MM.1S (cell line): ENCODE results near the gene HORMAD1.

Source experiments
- EZH2 ChIP-seq: fragments of 300-600 bp; sonication (generic); optimal IDR thresholded peaks from 2 replicates; pipeline ENCODE3; 2017; ENCODE audit warnings: low read depth, mild to moderate bottlenecking, antibody characterized with exemption, low read length, mixed read lengths
- TF ChIP-seq, protein P1 (sequence below): fragments of 300-600 bp; sonication (generic); IDR thresholded peaks from 2 replicates; pipeline ENCODE4 v1.5.1; 2016; ENCODE audit warnings: antibody characterized with exemption, low read length, mixed read lengths

DNA sequence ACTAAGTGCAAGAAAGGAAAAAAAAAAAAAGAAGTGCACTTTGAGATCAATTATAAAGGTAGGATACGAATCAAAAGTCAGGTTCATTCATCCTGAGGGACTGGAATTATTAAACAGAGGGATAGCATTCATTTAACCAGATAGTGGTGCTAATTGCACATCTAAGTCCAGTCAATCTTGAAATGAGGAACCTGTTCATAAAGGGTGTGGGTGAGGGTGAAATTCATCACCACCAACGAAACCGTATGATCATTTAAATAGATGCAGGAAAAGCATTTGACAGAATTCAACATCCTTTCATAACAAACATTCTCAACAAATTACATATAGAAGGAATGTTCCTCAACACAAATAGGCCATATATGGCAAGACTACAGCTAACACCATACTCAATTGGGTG lies 39.3 kb upstream of the HORMAD1 start:
- TF ChIP-seq, protein P1, sequence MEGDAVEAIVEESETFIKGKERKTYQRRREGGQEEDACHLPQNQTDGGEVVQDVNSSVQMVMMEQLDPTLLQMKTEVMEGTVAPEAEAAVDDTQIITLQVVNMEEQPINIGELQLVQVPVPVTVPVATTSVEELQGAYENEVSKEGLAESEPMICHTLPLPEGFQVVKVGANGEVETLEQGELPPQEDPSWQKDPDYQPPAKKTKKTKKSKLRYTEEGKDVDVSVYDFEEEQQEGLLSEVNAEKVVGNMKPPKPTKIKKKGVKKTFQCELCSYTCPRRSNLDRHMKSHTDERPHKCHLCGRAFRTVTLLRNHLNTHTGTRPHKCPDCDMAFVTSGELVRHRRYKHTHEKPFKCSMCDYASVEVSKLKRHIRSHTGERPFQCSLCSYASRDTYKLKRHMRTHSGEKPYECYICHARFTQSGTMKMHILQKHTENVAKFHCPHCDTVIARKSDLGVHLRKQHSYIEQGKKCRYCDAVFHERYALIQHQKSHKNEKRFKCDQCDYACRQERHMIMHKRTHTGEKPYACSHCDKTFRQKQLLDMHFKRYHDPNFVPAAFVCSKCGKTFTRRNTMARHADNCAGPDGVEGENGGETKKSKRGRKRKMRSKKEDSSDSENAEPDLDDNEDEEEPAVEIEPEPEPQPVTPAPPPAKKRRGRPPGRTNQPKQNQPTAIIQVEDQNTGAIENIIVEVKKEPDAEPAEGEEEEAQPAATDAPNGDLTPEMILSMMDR: no peak
- no peak for TF ChIP-seq EZH2
